Suprapubic skin (tissue), 4 donors: Measurements from ENCODE around the gene EEF2K. TPM values are rescaled to one million over a fixed set of nuclear protein-coding genes. Genes with fewer than 3 reads are reported as not detected.
A peak's percentile ranks its signal among the peaks of the same experiment; 100 is the strongest.

Experiments
- DNase-seq, 2 donors: peaks; one replicate each; pipeline ENCODE4 v3.0.0-alpha.2; 2019; ENCODE audit warnings: low spot score in 2 of 2
- H3K27ac ChIP-seq: fragments of 200-600 bp; sonication (generic); one replicate; pipeline ENCODE4 v1.5.1; 2019
- H3K27me3 ChIP-seq: fragments of 200-600 bp; sonication (generic); one replicate; pipeline ENCODE4 v1.5.1; 2019
- H3K36me3 ChIP-seq: fragments of 200-600 bp; sonication (generic); one replicate; pipeline ENCODE4 v1.5.1; 2019
- H3K4me1 ChIP-seq: fragments of 200-600 bp; sonication (generic); one replicate; pipeline ENCODE4 v1.5.1; 2019
- H3K4me3 ChIP-seq: fragments of 200-600 bp; sonication (generic); one replicate; pipeline ENCODE4 v1.5.1; 2019; ENCODE audit warnings: mild to moderate bottlenecking
- H3K9me3 ChIP-seq: fragments of 200-600 bp; sonication (generic); one replicate; pipeline ENCODE4 v1.5.1; 2019
- EP300 ChIP-seq: sonication (generic); formaldehyde crosslinking; IDR thresholded peaks from one replicate; pipeline ENCODE4 v1.6.1; 2017; ENCODE audit warnings: antibody characterized with exemption
- POLR2A ChIP-seq, 2 donors: fragments of 450-650 bp; IDR thresholded peaks; one replicate each; pipeline ENCODE4 v1.6.1; 2017; ENCODE audit warnings: antibody characterized with exemption in 2 of 2, mild to moderate bottlenecking in 2 of 2, moderate library complexity in 2 of 2
- POLR2AphosphoS5 ChIP-seq, 3 donors: sonication (generic); formaldehyde crosslinking; IDR thresholded peaks; one replicate each; pipeline ENCODE4 v1.6.1; 2017; ENCODE audit warnings: antibody characterized with exemption in 3 of 3
- WGBS: methylation state at CpG from one replicate; pipeline ENCODE4 v1.1.5; 2018; 5-methylcytosine and 5-hydroxymethylcytosine counted together
- total RNA-seq, 4 donors: library from RNA; depleted of rRNA; stranded (reverse); fragments of >200 nt; gene quantifications; one replicate each; pipeline ENCODE4 v1.1.0, GENCODE V29; 2016
- TF ChIP-seq, protein P1 (sequence below), 2 donors: fragments of 200-600 bp in 1 of 2; fragments of 450-650 bp in 1 of 2; sonication (generic) in 1 of 2; IDR thresholded peaks; one replicate each; pipeline ENCODE4 v1.5.1; 2016 to 2019; ENCODE audit warnings: antibody characterized with exemption in 2 of 2, mild to moderate bottlenecking in 1 of 2, moderate library complexity in 1 of 2

EEF2K gene
- total RNA-seq, 4 donors from 2014 or later: 50.9 to 194 (median 73.8) TPM

DNA sequence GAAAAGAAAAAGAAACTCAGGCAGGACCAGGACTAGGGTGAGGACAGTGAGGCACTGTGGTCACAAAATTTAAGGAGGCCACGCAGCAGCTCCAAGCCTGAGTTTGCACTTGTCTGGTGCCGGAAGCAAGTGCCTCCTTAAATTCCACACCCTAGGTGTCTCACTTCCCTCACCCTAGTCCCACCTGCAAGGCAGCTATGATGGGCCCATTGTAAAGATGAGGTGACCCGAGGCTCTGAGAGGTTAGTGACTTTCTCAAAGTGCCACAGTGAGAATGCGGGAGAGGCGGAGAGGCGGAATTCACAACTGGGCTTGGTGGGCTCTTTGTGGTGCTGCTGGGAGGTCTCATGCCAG, 21.5 kb upstream of the EEF2K start:
- Histone ChIP-seq H3K4me1 (peaks cover 16% of the 10 kb centered on the region), H3K27ac (no peak overlapping the region), H3K9me3 (no peaks in the 10 kb centered on the region), H3K4me3 (no peak overlapping the region), H3K27me3 (no peaks in the 10 kb centered on the region), H3K36me3 (no peaks in the 10 kb centered on the region)
- TF ChIP-seq POLR2AphosphoS5 (IDR thresholded peaks at IDR 0.05): no peak
- no peak for TF ChIP-seq EP300
- TF ChIP-seq, protein P1, sequence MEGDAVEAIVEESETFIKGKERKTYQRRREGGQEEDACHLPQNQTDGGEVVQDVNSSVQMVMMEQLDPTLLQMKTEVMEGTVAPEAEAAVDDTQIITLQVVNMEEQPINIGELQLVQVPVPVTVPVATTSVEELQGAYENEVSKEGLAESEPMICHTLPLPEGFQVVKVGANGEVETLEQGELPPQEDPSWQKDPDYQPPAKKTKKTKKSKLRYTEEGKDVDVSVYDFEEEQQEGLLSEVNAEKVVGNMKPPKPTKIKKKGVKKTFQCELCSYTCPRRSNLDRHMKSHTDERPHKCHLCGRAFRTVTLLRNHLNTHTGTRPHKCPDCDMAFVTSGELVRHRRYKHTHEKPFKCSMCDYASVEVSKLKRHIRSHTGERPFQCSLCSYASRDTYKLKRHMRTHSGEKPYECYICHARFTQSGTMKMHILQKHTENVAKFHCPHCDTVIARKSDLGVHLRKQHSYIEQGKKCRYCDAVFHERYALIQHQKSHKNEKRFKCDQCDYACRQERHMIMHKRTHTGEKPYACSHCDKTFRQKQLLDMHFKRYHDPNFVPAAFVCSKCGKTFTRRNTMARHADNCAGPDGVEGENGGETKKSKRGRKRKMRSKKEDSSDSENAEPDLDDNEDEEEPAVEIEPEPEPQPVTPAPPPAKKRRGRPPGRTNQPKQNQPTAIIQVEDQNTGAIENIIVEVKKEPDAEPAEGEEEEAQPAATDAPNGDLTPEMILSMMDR (IDR thresholded peaks at IDR 0.05): no peak
- TF ChIP-seq POLR2A (IDR thresholded peaks at IDR 0.05): no peak
- no peak for DNase-seq
- 86% methylated on average over 6 of the region's 6 CpGs for WGBS

DNA sequence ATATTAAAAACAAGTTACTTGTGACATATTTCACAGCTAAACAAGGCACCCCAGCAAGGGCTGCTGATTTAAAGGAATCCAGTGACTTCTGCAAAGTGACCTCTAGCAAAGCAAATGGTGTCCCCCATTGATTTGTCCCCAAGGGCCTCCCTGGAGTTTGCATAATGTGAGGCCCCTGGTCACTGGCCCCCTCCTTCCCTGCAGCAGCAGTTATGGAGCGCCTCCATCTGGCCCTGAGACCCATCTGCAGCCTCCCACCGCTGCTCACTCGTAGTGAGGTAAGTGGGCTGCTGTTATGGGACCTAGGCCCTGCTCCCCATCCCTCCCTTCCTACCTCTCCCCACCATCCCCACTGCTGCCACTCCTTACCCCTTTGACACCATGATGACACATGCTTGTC, 19.6 kb upstream of the EEF2K start:
- H3K9me3 ChIP-seq: no peaks in the 10 kb centered on the region
- WGBS: 96% methylated on average over 3 of the region's 3 CpGs
- H3K4me1 ChIP-seq: peaks cover 25% of the 10 kb centered on the region
- H3K27ac ChIP-seq: no peak overlapping the region
- no peak for DNase-seq
- H3K27me3 ChIP-seq: no peaks in the 10 kb centered on the region
- H3K4me3 ChIP-seq: no peak overlapping the region
- no peak for TF ChIP-seq POLR2AphosphoS5 (IDR thresholded peaks at IDR 0.05)
- TF ChIP-seq, protein P1 (IDR thresholded peaks at IDR 0.05): no peak
- no peak for TF ChIP-seq EP300
- TF ChIP-seq POLR2A (IDR thresholded peaks at IDR 0.05): no peak
- no peaks in the 10 kb centered on the region for H3K36me3 ChIP-seq

GRCh38 chr16:22188267-22188594, 17.8 kb upstream of the EEF2K start:
- no peaks in the 10 kb centered on the region for H3K9me3 ChIP-seq
- no peak for TF ChIP-seq POLR2A (IDR thresholded peaks at IDR 0.05)
- peaks cover 41% of the 10 kb centered on the region for H3K4me1 ChIP-seq
- H3K27ac ChIP-seq: no peak overlapping the region
- H3K27me3 ChIP-seq: no peaks in the 10 kb centered on the region
- H3K4me3 ChIP-seq: no peak overlapping the region
- 86% methylated on average over 2 of the region's 2 CpGs for WGBS
- no peaks in the 10 kb centered on the region for H3K36me3 ChIP-seq
- DNase-seq: no peak

GRCh38 chr16:22188595-22189442, 17.3 kb upstream of the EEF2K start:
- Histone ChIP-seq H3K27me3 (no peaks in the 10 kb centered on the region), H3K4me3 (peak overlapping the region; percentile 73), H3K27ac (peak overlapping the region; percentile 99), H3K9me3 (no peaks in the 10 kb centered on the region), H3K36me3 (no peaks in the 10 kb centered on the region), H3K4me1 (peaks cover 41% of the 10 kb centered on the region)
- peak; percentile 75 to 85 for DNase-seq
- TF ChIP-seq POLR2AphosphoS5 (IDR thresholded peaks at IDR 0.05): no peak
- no peak for TF ChIP-seq EP300
- TF ChIP-seq, protein P1 (IDR thresholded peaks at IDR 0.05): peak; percentile 73 to 79
- 31% methylated on average over 8 of the region's 8 CpGs for WGBS

DNA sequence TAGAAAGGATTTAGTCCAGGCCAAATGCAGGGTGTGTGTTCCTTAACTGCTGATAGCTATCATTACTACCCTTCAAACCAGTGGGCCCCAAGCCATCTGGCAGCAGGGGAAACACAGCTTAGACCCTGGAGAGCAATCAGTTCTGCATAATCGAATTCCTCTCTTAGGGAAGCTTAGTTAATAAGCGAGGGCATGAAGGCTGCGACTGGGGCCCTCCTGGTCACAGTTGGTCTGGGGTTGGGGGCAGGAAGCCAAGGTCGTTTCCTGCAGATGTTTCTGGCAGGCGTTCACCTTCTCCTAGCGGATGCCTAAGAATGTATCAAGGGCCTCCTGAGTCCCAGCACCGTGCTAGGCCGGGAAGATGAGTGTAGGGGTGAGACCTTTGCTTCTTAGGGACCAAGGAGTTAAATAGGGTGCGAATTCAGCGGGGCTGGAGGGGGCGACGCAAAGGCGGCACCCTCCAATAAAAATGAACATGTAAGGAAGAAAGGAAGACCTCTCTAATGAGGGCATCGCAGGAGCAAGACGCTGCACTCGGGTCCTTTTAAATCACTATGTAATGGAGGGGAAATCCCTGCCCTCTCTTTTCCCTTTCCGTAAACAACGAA, 16.5 kb upstream of the EEF2K start:
- TF ChIP-seq EP300 (no peak), POLR2AphosphoS5 (IDR thresholded peaks at IDR 0.05) (no peak), POLR2A (IDR thresholded peaks at IDR 0.05) (no peak)
- TF ChIP-seq, protein P1 (IDR thresholded peaks at IDR 0.05): no peak
- H3K27ac ChIP-seq: peak overlapping the region; percentile 99
- peak; percentile 82 to 86 for DNase-seq
- H3K27me3 ChIP-seq: no peaks in the 10 kb centered on the region
- H3K4me3 ChIP-seq: peak overlapping the region; percentile 73
- WGBS: 2% methylated on average over 18 of the region's 18 CpGs
- no peaks in the 10 kb centered on the region for H3K36me3 ChIP-seq
- peaks cover 43% of the 10 kb centered on the region for H3K4me1 ChIP-seq
- H3K9me3 ChIP-seq: no peaks in the 10 kb centered on the region
